Keratinocyte (primary cell): ENCODE results near the gene LRRC63. TPM values are rescaled to one million over a fixed set of nuclear protein-coding genes. Genes with fewer than 3 reads are reported as not detected.

Experiments
- DNase-seq: peaks from one replicate; pipeline ENCODE4 v3.0.0-alpha.2; 2011; ENCODE audit warnings: low read depth, missing footprints, low spot score
- FAIRE-seq: peaks from 2 replicates; lab custom pipeline; 2011; peaks lifted over from hg19 to GRCh38; lab: Jason Lieb, UNC
- H2AFZ ChIP-seq: 2 replicates; pipeline ENCODE4 v1.6.0; 2012; ENCODE audit warnings: low read length, control low read depth, inconsistent platforms; ENCODE audit not compliant: control insufficient read depth
- H3K27ac ChIP-seq: 2 replicates; pipeline ENCODE4 v1.5.1; 2011; ENCODE audit warnings: low read length; ENCODE audit not compliant: control insufficient read depth, insufficient read depth
- H3K27me3 ChIP-seq: 3 replicates; pipeline ENCODE4 v1.6.0; 2011; ENCODE audit warnings: low read length; ENCODE audit not compliant: control insufficient read depth, insufficient read depth; ENCODE audit errors: extremely low read depth
- H3K36me3 ChIP-seq, 2 experiments: 2 replicates in 1 of 2; 3 replicates in 1 of 2; pipeline ENCODE4 v1.5.1; 2011; ENCODE audit warnings: low read length in 2 of 2, mild to moderate bottlenecking in 1 of 2; ENCODE audit not compliant: control insufficient read depth in 2 of 2, insufficient read depth in 2 of 2; ENCODE audit errors: extremely low read depth in 1 of 2
- H3K4me1 ChIP-seq: 3 replicates; pipeline ENCODE4 v1.5.1; 2011; ENCODE audit warnings: low read length; ENCODE audit not compliant: control insufficient read depth, insufficient read depth; ENCODE audit errors: extremely low read depth
- H3K4me2 ChIP-seq: 3 replicates; pipeline ENCODE4 v1.6.0; 2011; ENCODE audit warnings: low read depth, low read length; ENCODE audit not compliant: control insufficient read depth, insufficient read depth; ENCODE audit errors: extremely low read depth
- H3K4me3 ChIP-seq, 3 experiments: fragments of 200-600 bp in 1 of 3; sonication (generic) in 1 of 3; 2 replicates in 2 of 3; 3 replicates in 1 of 3; pipeline ENCODE4 v1.5.1; 2011 to 2016; ENCODE audit warnings: low read length in 3 of 3, mild to moderate bottlenecking in 3 of 3, control low read depth in 2 of 3, inconsistent platforms in 1 of 3, low read depth in 1 of 3, mixed read lengths in 1 of 3, mixed run types in 1 of 3, moderate library complexity in 1 of 3; ENCODE audit not compliant: control insufficient read depth in 2 of 3, insufficient read depth in 2 of 3; ENCODE audit errors: extremely low read depth in 1 of 3
- H3K79me2 ChIP-seq: 2 replicates; pipeline ENCODE4 v1.6.0; 2012; ENCODE audit warnings: low read length; ENCODE audit not compliant: control insufficient read depth, insufficient read depth
- H3K9ac ChIP-seq: 3 replicates; pipeline ENCODE4 v1.6.0; 2011; ENCODE audit warnings: low read length; ENCODE audit not compliant: control insufficient read depth, insufficient read depth; ENCODE audit errors: extremely low read depth
- H3K9me1 ChIP-seq: 3 replicates; pipeline ENCODE4 v1.6.0; 2011; ENCODE audit warnings: low read length; ENCODE audit not compliant: control insufficient read depth, insufficient read depth; ENCODE audit errors: extremely low read depth
- H3K9me3 ChIP-seq: 2 replicates; pipeline ENCODE4 v1.5.1; 2012; ENCODE audit warnings: low read depth, low read length; ENCODE audit not compliant: control insufficient read depth
- H4K20me1 ChIP-seq: 3 replicates; pipeline ENCODE4 v1.6.0; 2011; ENCODE audit warnings: low read length; ENCODE audit not compliant: control insufficient read depth, insufficient read depth; ENCODE audit errors: extremely low read depth
- EZH2 ChIP-seq: IDR thresholded peaks from one replicate; pipeline ENCODE4 v1.6.1; 2012; ENCODE audit warnings: inconsistent platforms, mild to moderate bottlenecking, low read length, moderate library complexity
- dilution Hi-C: fragments of 300-500 bp; cut with MboI; formaldehyde crosslinking; loops from one replicate; pipeline ENCODE4 v1.7.0; 2020; ENCODE audit warnings: low sequenced_read_pairs; ENCODE audit not compliant: extremely low pct_ligation_motif_present
- polyA plus RNA-seq, 5 experiments: library from polyadenylated mRNA; depleted of rRNA in 3 of 5; stranded (reverse) in 3 of 5; stranded (forward) in 1 of 5; unstranded in 1 of 5; fragments of >200 nt; gene quantifications; 1 replicate in 1 of 5; 2 replicates in 3 of 5; 3 replicates in 1 of 5; pipeline versions ENCODE4 v1.2.1 to v1.2.3, GENCODE V29; 2011 to 2012; ENCODE audit warnings: missing spikeins in 2 of 5, low read depth in 1 of 5, low replicate concordance in 1 of 5
- TF ChIP-seq, protein P1 (sequence below), 3 experiments: IDR thresholded peaks in 1 of 3; conservative IDR thresholded peaks in 1 of 3; optimal IDR thresholded peaks in 1 of 3; 2 replicates in 2 of 3; 3 replicates in 1 of 3; pipeline versions ENCODE3 to v1.5.1; 2011; ENCODE audit warnings: low read length in 3 of 3, mild to moderate bottlenecking in 3 of 3, moderate library complexity in 2 of 3, control low read depth in 1 of 3, inconsistent platforms in 1 of 3; ENCODE audit not compliant: insufficient read depth in 2 of 3; ENCODE audit errors: extremely low read depth in 1 of 3

Gene LRRC63
- polyA plus RNA-seq, 1 donor (not counting 4 experiments of a cell fraction or from before 2014, with no cell fraction given): not detected

DNA sequence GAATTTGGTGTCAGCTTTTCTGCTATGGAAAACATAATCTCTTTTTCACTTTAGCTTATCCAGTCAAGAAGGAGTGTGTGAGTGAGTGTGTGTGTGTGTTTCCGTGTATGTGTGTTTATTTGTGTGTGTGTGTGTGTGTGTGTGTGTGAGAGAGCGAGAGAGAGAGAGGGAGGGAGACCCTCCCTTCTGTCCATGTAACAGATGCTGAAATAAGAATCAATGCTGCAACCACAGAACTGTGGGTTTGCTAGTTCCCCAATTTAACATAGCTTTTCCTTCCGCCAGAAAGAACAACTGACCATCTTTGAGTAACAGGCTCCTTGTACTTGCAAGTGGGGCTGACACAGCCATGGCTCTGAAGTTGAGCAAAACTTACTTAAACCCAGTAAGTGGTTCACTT lies 35.0 kb upstream of the LRRC63 start:
- FAIRE-seq (no peak), DNase-seq (no peak)
- H3K36me3 ChIP-seq: no peaks in the 10 kb centered on the region
- no peak overlapping the region for H3K4me3 ChIP-seq
- H3K9me1 ChIP-seq: no peaks in the 10 kb centered on the region
- H3K4me2 ChIP-seq: no peak overlapping the region
- H3K9me3 ChIP-seq: no peaks in the 10 kb centered on the region
- H3K79me2 ChIP-seq: no peaks in the 10 kb centered on the region
- TF ChIP-seq EZH2: no peak
- TF ChIP-seq, protein P1, sequence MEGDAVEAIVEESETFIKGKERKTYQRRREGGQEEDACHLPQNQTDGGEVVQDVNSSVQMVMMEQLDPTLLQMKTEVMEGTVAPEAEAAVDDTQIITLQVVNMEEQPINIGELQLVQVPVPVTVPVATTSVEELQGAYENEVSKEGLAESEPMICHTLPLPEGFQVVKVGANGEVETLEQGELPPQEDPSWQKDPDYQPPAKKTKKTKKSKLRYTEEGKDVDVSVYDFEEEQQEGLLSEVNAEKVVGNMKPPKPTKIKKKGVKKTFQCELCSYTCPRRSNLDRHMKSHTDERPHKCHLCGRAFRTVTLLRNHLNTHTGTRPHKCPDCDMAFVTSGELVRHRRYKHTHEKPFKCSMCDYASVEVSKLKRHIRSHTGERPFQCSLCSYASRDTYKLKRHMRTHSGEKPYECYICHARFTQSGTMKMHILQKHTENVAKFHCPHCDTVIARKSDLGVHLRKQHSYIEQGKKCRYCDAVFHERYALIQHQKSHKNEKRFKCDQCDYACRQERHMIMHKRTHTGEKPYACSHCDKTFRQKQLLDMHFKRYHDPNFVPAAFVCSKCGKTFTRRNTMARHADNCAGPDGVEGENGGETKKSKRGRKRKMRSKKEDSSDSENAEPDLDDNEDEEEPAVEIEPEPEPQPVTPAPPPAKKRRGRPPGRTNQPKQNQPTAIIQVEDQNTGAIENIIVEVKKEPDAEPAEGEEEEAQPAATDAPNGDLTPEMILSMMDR (optimal IDR thresholded peaks at IDR 0.05 in 1 of 3, IDR thresholded peaks at IDR 0.05 in 1 of 3, conservative IDR thresholded peaks at IDR 0.05 in 1 of 3; ENCODE audit: extremely low read depth in 1 of 3, insufficient read depth in 2 of 3, low read length in 3 of 3): no peak
- H3K27ac ChIP-seq: no peak overlapping the region
- peaks cover under 1% of the 10 kb centered on the region for H3K4me1 ChIP-seq
- no peaks in the 10 kb centered on the region for H4K20me1 ChIP-seq
- H2AFZ ChIP-seq: no peak overlapping the region
- peaks cover 3% of the 10 kb centered on the region for H3K27me3 ChIP-seq
- dilution Hi-C loops: no loop called here
- no peak overlapping the region for H3K9ac ChIP-seq

DNA sequence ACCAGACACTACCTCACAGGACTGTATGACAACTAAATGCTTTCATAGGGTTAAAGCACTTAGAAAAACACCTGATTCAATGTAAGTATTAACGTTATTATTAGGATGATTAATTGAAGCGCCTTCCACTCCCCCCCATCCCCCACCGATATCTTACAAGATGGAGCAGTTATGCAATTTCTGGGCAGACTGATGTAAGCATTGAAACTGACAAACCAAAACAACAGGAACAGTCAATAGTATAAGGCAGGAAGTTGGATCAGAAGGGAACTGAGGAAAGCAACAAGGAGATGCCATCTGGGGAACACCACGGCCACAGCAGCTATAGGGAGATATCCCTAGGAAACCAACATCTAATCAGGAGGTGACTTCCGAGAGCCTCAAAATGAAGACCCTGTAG lies 33.6 kb upstream of the LRRC63 start:
- Histone ChIP-seq H3K79me2 (no peaks in the 10 kb centered on the region), H4K20me1 (no peaks in the 10 kb centered on the region), H3K36me3 (no peaks in the 10 kb centered on the region), H2AFZ (no peak overlapping the region), H3K4me1 (peaks cover 3% of the 10 kb centered on the region), H3K4me2 (no peak overlapping the region), H3K4me3 (no peak overlapping the region), H3K27me3 (peaks cover 8% of the 10 kb centered on the region), H3K9me1 (no peaks in the 10 kb centered on the region), H3K9ac (no peak overlapping the region), H3K27ac (no peak overlapping the region), H3K9me3 (no peaks in the 10 kb centered on the region)
- DNase-seq (no peak), FAIRE-seq (no peak)
- TF ChIP-seq, protein P1 (optimal IDR thresholded peaks at IDR 0.05 in 1 of 3, IDR thresholded peaks at IDR 0.05 in 1 of 3, conservative IDR thresholded peaks at IDR 0.05 in 1 of 3; ENCODE audit: extremely low read depth in 1 of 3, insufficient read depth in 2 of 3, low read length in 3 of 3): no peak
- no peak for TF ChIP-seq EZH2
- dilution Hi-C loops: no loop called here
